Measurements from ENCODE around the gene THRA.

GRCh38 chr17:40058865-40059264, 3.9 kb upstream of the THRA start:
- no peak for TF ChIP-seq POLR2AphosphoS5 (IDR thresholded peaks at IDR 0.05; ENCODE audit: low read depth, low read length)
- TF ChIP-seq FOXP2 (optimal IDR thresholded peaks at IDR 0.05; ENCODE audit: borderline replicate concordance, extremely low read depth, extremely low read length, insufficient read depth): no peak
- TF ChIP-seq TAF1 (IDR thresholded peaks at IDR 0.05; ENCODE audit: borderline replicate concordance, insufficient read depth, low read length): no peak
- no peak for TF ChIP-seq REST (IDR thresholded peaks at IDR 0.05; ENCODE audit: insufficient read depth in 1 of 2, low read depth in 2 of 2, low read length in 2 of 2)
- no peak for TF ChIP-seq SIN3A (IDR thresholded peaks at IDR 0.05; ENCODE audit: borderline replicate concordance, insufficient read depth, low read length)
